Testis (tissue), 2 donors: ENCODE measurements around the gene BRAF.

ENCODE experiments used
- POLR2A ChIP-seq: fragments of 450-650 bp; IDR thresholded peaks from one replicate; pipeline ENCODE4 v1.6.1; 2017; ENCODE audit warnings: antibody characterized with exemption, mild to moderate bottlenecking, moderate library complexity
- TF ChIP-seq, protein P1 (sequence below), 3 experiments: fragments of 450-650 bp in 2 of 3; fragments of 200-600 bp in 1 of 3; sonication (generic) in 1 of 3; IDR thresholded peaks; one replicate each; pipeline ENCODE4 v1.5.1; 2016 to 2019; ENCODE audit warnings: antibody characterized with exemption in 3 of 3, mild to moderate bottlenecking in 2 of 3, moderate library complexity in 1 of 3

GRCh38 chr7:140685407-140686087 is 239.2 kb downstream of the BRAF start:
- TF ChIP-seq, protein P1, sequence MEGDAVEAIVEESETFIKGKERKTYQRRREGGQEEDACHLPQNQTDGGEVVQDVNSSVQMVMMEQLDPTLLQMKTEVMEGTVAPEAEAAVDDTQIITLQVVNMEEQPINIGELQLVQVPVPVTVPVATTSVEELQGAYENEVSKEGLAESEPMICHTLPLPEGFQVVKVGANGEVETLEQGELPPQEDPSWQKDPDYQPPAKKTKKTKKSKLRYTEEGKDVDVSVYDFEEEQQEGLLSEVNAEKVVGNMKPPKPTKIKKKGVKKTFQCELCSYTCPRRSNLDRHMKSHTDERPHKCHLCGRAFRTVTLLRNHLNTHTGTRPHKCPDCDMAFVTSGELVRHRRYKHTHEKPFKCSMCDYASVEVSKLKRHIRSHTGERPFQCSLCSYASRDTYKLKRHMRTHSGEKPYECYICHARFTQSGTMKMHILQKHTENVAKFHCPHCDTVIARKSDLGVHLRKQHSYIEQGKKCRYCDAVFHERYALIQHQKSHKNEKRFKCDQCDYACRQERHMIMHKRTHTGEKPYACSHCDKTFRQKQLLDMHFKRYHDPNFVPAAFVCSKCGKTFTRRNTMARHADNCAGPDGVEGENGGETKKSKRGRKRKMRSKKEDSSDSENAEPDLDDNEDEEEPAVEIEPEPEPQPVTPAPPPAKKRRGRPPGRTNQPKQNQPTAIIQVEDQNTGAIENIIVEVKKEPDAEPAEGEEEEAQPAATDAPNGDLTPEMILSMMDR (IDR thresholded peaks at IDR 0.05), result no peak
- TF ChIP-seq POLR2A, result no peak
